HG03432 (cell line): Measurements from ENCODE around the gene HEMK1.

Source experiments
- ATAC-seq: cut with Tn5 transposase; IDR thresholded peaks from one replicate; pipeline ENCODE4 v1.9.1; 2021; ENCODE audit warnings: mild to moderate bottlenecking, moderate library complexity; ENCODE audit not compliant: unreplicated experiment

Gene HEMK1

GRCh38 chr3:50568947-50569749 is at the start of gene HEMK1:
Gene HEMK1, plus strand, starts transcription at chr3:50569522. Its CDS starts 1,583 bp downstream, at chr3:50571105.
- peak; percentile 68 for ATAC-seq

GRCh38 chr3:50520849-50521248 is 48.5 kb upstream of the HEMK1 start:
- no peak for ATAC-seq

- no peak for ATAC-seq
Observed at GRCh38 chr3:50521572-50521971, 47.8 kb upstream of the HEMK1 start.

GRCh38 chr3:50523279-50523811 is 46.0 kb upstream of the HEMK1 start:
- ATAC-seq = no peak

- ATAC-seq = no peak
Observed at GRCh38 chr3:50524746-50525145, 44.6 kb upstream of the HEMK1 start.

- ATAC-seq = no peak
Observed at GRCh38 chr3:50525191-50525910, 44.0 kb upstream of the HEMK1 start.

GRCh38 chr3:50525987-50526386 is 43.3 kb upstream of the HEMK1 start:
- ATAC-seq = no peak

- ATAC-seq = no peak
Observed at GRCh38 chr3:50530001-50530970, 39.0 kb upstream of the HEMK1 start.

GRCh38 chr3:50531201-50531600 is 38.1 kb upstream of the HEMK1 start:
- ATAC-seq = no peak

GRCh38 chr3:50532062-50532705 is 37.1 kb upstream of the HEMK1 start:
- no peak for ATAC-seq

- ATAC-seq = no peak
Observed at GRCh38 chr3:50533316-50533715, 36.0 kb upstream of the HEMK1 start.

- no peak for ATAC-seq
Observed at GRCh38 chr3:50533807-50534461, 35.4 kb upstream of the HEMK1 start.

GRCh38 chr3:50534681-50535330 is 34.5 kb upstream of the HEMK1 start:
- ATAC-seq = no peak

GRCh38 chr3:50536471-50537180 is 32.7 kb upstream of the HEMK1 start:
- ATAC-seq = no peak

GRCh38 chr3:50537421-50538129 is 31.7 kb upstream of the HEMK1 start:
- no peak for ATAC-seq

- no peak for ATAC-seq
Observed at GRCh38 chr3:50539356-50540286, 29.7 kb upstream of the HEMK1 start.
